ENCODE measurements around the gene DOCK4.

The DOCK4 gene

DNA sequence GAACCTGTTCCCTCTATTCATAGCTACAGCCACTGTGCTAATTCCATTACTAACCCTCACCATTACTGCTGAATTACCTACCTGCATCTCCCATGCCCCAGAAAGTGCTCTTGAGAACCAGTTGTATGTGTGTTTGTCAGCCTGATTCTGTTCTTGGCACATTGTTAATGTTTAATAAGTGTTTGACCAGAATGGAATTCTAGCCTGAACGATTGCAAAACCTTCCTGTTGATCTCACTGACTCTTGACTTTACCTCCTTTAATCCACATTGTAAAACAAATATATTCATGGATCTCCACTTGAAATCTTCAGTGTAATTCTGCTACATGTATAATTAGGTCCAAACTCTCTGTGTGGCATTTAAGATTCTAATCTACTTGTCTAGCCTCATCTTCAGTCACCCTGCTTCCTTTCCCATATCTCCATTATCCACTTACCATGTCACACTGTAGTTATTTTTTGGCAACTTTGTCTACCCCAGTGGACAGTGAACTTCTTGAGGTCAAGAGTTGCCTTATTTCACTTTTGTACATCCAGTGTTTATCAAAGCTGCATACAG is 5.2 kb upstream of the DOCK4 start:
- no peak for ATAC-seq (replicated peaks; ENCODE audit: extremely low read depth, poor library complexity, severe bottlenecking)

DNA sequence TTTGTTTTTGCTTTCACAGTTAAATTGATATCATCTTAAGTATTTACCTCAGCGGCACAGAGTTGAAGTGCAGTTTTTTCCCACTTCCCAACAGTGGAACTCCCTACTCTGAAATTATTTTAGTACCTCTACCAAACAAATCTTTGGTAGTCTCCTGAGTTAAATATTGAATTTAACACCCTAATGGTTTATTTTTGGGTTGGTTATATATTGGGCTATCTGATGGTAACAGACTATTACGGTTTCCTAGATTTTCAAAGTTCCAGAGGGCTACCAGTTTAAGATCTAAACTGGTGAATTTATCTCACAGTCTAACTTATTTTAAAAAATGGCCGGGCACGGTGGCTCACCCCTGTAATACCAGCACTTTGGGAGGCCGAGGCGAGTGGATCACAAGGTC is 1.6 kb upstream of the DOCK4 start:
- Mint-ChIP-seq H3K36me3 (ENCODE audit: insufficient read depth) (peaks cover 7% of the 10 kb centered on the region), H3K4me3 (peak overlapping the region; percentile 96), H3K27me3 (peaks cover 21% of the 10 kb centered on the region), H3K27ac (ENCODE audit: low read depth) (no peak overlapping the region), H3K4me1 (peaks cover 46% of the 10 kb centered on the region), H3K9me3 (no peaks in the 10 kb centered on the region)
- ATAC-seq (replicated peaks; ENCODE audit: extremely low read depth, poor library complexity, severe bottlenecking) (no peak), DNase-seq (ENCODE audit: low spot score in 2 of 2) (no peak)

More for the DNA sequence above, 5.2 kb upstream of the DOCK4 start:
- Mint-ChIP-seq H3K27me3 (no peaks in the 10 kb centered on the region), H3K27ac (ENCODE audit: low read depth) (no peak overlapping the region), H3K4me1 (peaks cover 34% of the 10 kb centered on the region), H3K9me3 (no peaks in the 10 kb centered on the region), H3K4me3 (no peak overlapping the region), H3K36me3 (ENCODE audit: insufficient read depth) (peaks cover 4% of the 10 kb centered on the region)
- DNase-seq (ENCODE audit: low spot score in 2 of 2): no peak

DNA sequence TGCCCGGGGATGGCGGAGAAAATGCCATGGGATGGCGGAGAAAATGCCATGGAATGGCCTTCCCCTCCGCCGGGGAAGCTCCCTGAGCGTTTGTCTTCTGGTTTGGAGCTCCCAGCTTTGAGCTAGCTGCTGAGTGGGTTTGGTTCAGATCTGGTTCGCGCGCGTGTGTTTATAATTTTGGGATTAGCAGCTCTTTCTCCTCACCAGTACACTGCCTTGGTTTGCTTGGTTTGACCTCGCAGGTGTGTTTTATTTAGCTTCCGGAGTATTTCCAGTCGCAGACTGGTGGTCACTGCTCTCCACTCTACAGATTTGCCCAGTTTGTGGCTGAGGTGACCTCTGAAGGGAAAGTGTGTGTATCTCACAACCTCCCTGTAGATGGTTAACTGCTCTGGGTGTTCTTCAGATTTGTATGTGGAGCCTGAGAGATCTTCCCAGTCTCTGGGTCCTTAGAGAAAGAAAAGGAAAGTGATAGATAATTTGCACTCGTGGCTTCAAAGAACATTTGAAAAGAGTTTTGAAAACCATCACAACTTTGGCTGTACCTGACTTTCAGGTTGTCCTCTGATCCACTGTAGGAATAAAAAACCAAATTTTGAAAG is 893 bp upstream of the DOCK4 start:
- Mint-ChIP-seq H3K4me3 (peak overlapping the region; percentile 96), H3K27ac (ENCODE audit: low read depth) (peak overlapping the region; percentile 89), H3K9me3 (no peaks in the 10 kb centered on the region), H3K27me3 (peaks cover 28% of the 10 kb centered on the region), H3K36me3 (ENCODE audit: insufficient read depth) (peaks cover 7% of the 10 kb centered on the region), H3K4me1 (peaks cover 42% of the 10 kb centered on the region)
- DNase-seq (ENCODE audit: low spot score in 2 of 2) (no peak), ATAC-seq (replicated peaks; ENCODE audit: extremely low read depth, poor library complexity, severe bottlenecking) (no peak)

DNA sequence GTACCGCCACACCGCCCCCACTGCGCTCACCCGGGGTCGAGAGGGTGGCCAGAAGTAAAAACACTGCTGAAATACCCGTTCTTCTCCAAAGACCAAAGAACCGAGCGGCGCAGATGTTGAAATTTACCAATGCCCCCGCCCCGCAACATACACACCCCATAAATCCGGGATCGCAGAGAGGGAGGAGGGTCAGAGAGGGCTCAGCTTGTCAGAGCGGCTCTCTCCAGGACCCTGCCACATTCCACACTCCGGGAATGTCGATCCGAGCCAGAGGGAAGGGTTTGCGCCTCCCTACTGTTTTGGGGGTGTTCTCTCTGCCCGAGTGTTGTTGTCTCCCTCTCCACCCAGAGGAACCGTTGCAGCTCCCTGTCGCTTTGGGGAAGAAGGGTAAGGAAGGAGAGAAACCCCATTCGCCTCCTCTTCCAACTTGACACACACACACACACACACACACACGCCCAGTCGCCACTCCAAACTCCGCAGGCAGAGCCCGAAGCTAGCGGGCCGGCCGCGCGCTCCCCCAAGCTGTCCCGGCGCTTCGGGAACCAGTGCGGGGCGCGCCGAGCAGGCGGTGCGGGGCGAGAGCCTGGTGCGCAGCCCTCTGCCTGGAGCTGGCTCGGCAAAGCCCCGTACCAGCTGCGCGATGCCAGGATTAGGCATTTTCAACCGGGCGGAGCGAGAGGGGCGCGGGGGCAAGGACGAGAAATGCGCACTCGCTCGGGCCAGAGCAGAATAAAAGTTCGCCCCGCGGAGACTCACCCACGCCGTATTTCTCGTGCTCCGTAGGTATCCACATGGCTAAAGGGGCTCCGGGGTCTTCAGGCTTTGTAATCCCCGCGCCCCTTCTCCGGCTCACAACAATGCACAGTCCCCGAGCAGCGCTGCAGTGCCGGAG is 609 bp downstream of the DOCK4 start:
- peak; percentile 22 to 33 for DNase-seq (ENCODE audit: low spot score in 2 of 2)
- Mint-ChIP-seq H3K4me3 (peak overlapping the region; percentile 96), H3K27ac (ENCODE audit: low read depth) (no peak overlapping the region), H3K4me1 (peaks cover 32% of the 10 kb centered on the region), H3K9me3 (no peaks in the 10 kb centered on the region), H3K36me3 (ENCODE audit: insufficient read depth) (peaks cover 9% of the 10 kb centered on the region), H3K27me3 (peaks cover 43% of the 10 kb centered on the region)
- ATAC-seq (replicated peaks; ENCODE audit: extremely low read depth, poor library complexity, severe bottlenecking): peak; percentile 13

DNA sequence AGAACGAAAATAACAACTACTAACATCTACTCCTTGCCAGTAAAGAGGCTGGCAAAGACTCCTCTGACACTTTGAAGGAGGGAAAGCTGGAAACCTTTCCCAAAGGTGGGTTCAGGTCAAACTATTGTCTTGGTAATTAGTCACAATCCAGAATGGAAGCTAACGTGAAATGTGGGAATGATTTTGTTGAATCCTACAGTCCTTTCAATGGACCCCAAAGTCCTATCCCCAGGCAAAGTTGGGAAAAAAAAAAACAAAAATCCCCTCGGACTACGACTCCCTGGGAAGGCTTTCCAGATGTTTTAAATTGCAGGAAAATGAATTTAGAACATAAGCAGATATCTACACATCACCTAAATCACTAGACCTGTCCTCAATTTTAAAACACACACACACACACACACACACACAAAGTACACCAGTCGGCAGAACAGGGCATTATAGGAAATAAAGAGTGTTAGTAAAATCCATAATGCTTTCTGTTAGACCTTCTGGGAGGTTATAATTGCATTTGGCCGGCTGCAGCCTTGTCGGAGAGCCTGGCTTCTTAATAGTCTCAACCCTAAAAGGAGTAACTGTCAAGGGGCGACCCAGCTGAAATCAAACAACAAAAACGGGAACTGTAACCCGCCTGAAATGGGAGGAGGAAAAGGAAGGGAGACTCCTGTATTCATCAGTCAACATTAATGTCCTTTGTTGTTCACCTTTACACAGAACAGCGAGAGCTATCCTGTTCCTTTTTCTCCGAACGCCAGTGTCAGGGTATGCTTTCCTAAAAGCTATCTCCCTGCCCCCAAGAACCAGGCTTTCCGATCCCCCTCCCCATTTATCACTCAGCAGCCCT is 1.5 kb downstream of the DOCK4 start:
- Mint-ChIP-seq H3K9me3 (no peaks in the 10 kb centered on the region), H3K4me1 (peaks cover 32% of the 10 kb centered on the region), H3K27me3 (peaks cover 51% of the 10 kb centered on the region), H3K4me3 (peak overlapping the region; percentile 96), H3K27ac (ENCODE audit: low read depth) (no peak overlapping the region), H3K36me3 (ENCODE audit: insufficient read depth) (peaks cover 9% of the 10 kb centered on the region)
- DNase-seq (ENCODE audit: low spot score in 2 of 2) (no peak), ATAC-seq (replicated peaks; ENCODE audit: extremely low read depth, poor library complexity, severe bottlenecking) (no peak)

DNA sequence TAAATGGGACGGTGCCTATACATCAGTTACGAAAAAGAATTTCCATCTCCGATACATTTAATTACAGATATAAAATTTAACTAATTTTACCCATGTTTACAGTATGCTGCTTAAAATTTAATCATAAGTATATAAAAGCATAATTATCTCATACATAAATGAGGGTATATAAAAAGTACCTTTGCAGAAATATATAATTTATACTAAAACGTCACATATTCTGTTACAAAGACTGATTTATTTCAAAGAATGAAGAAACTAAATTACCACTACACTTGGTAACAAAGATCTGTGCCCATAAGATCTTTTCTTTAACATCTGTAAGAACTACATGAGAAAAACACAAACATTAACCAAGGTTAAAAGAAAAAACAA is 2.8 kb downstream of the DOCK4 start:
- Mint-ChIP-seq H3K36me3 (ENCODE audit: insufficient read depth) (peaks cover 9% of the 10 kb centered on the region), H3K4me3 (no peak overlapping the region), H3K27ac (ENCODE audit: low read depth) (no peak overlapping the region), H3K4me1 (peaks cover 32% of the 10 kb centered on the region), H3K27me3 (peaks cover 63% of the 10 kb centered on the region), H3K9me3 (no peaks in the 10 kb centered on the region)
- DNase-seq (ENCODE audit: low spot score in 2 of 2): no peak
- ATAC-seq (replicated peaks; ENCODE audit: extremely low read depth, poor library complexity, severe bottlenecking): no peak

DNA sequence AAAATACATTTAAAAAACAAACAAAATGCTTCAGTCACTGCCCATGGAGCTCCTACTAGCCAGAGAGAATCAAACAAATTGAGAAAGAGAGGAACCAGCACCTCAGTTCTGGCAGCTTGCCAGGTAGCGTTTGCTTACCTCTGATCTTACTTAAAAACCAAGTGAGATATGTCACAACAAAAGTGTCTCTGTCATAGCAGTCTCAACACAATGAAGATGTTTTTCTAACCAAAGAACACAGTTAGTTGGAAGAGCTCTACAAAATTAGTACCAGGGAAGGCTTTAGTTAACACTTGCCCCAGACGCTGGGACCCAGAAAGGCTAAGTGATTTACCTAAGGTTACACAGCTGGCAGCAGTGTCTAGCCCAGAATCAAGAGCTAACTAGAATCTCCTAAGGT is 3.4 kb downstream of the DOCK4 start:
- DNase-seq (ENCODE audit: low spot score in 2 of 2) (no peak), ATAC-seq (replicated peaks; ENCODE audit: extremely low read depth, poor library complexity, severe bottlenecking) (no peak)
- Mint-ChIP-seq H3K27ac (ENCODE audit: low read depth) (no peak overlapping the region), H3K36me3 (ENCODE audit: insufficient read depth) (peaks cover 9% of the 10 kb centered on the region), H3K4me3 (no peak overlapping the region), H3K4me1 (peaks cover 32% of the 10 kb centered on the region), H3K9me3 (no peaks in the 10 kb centered on the region), H3K27me3 (peaks cover 69% of the 10 kb centered on the region)

DNA sequence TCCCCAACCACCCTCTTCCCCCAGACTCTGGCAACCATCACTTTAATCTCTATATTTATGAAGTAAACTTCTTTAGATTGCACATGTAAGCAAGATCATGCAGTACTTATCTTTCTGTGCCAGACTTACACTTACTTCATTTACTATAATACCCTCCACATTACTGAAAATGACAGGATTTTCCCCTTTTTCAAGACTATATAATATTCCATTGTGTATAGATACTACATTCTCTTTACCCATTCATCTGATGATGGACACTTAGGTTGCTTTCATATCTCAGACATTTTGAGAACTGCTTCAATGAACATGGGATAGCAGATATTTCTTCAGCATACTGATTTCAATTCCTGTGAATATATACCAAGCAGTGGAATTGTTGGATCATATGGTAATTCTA is 4.4 kb downstream of the DOCK4 start:
- H3K4me3 Mint-ChIP-seq: no peak overlapping the region
- no peak overlapping the region for H3K27ac Mint-ChIP-seq (ENCODE audit: low read depth)
- no peaks in the 10 kb centered on the region for H3K9me3 Mint-ChIP-seq
- no peak for DNase-seq (ENCODE audit: low spot score in 2 of 2)
- H3K27me3 Mint-ChIP-seq: peaks cover 79% of the 10 kb centered on the region
- H3K4me1 Mint-ChIP-seq: peaks cover 26% of the 10 kb centered on the region
- peaks cover 7% of the 10 kb centered on the region for H3K36me3 Mint-ChIP-seq (ENCODE audit: insufficient read depth)
- ATAC-seq (replicated peaks; ENCODE audit: extremely low read depth, poor library complexity, severe bottlenecking): no peak

DNA sequence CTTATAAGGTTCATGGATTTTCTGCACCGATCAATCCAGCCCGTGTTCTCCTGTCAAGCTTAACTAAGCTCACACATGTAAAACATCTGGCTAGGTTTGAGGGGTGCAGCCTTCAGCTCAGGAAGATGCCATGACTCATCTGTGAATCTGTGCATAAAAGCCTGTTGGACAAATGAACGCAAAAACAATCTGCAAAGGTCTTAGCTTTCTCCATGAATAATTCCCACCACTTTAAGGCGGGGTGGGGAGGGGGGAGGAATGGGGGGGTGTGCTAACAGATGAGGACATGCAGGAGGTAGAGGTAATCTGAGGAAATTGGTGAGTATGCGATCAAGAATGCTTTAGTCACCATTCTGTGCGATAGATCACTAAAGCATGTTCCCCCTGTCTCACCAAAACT is 4.8 kb downstream of the DOCK4 start:
- ATAC-seq (replicated peaks; ENCODE audit: extremely low read depth, poor library complexity, severe bottlenecking): no peak
- Mint-ChIP-seq H3K9me3 (no peaks in the 10 kb centered on the region), H3K4me3 (no peak overlapping the region), H3K4me1 (peaks cover 23% of the 10 kb centered on the region), H3K36me3 (ENCODE audit: insufficient read depth) (peaks cover 5% of the 10 kb centered on the region), H3K27me3 (peaks cover 83% of the 10 kb centered on the region), H3K27ac (ENCODE audit: low read depth) (no peak overlapping the region)
- no peak for DNase-seq (ENCODE audit: low spot score in 2 of 2)

DNA sequence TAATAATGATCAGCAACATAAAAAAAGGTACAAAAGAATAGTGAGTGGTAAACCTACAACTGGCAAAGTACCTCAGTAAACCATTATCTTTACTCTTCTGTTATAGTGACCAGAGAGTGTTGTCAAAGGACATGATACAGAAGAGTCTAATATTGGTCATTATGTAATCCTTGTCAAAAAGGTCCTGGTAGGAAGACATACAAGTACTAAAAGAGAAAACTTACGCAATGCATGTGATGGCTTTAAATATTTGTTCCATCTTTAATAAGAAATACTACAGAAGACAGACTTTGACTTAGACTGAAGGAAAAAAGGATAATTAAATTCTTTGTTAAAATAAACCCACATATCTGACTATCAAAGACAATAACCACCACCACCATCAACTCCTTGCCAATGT is 6.5 kb downstream of the DOCK4 start:
- ATAC-seq (replicated peaks; ENCODE audit: extremely low read depth, poor library complexity, severe bottlenecking) (no peak), DNase-seq (ENCODE audit: low spot score in 2 of 2) (no peak)
- H3K27me3 Mint-ChIP-seq: peaks cover 97% of the 10 kb centered on the region
- no peak overlapping the region for H3K4me3 Mint-ChIP-seq
- no peaks in the 10 kb centered on the region for H3K9me3 Mint-ChIP-seq
- H3K36me3 Mint-ChIP-seq (ENCODE audit: insufficient read depth): peaks cover 4% of the 10 kb centered on the region
- H3K27ac Mint-ChIP-seq (ENCODE audit: low read depth): no peak overlapping the region
- peaks cover 11% of the 10 kb centered on the region for H3K4me1 Mint-ChIP-seq

DNA sequence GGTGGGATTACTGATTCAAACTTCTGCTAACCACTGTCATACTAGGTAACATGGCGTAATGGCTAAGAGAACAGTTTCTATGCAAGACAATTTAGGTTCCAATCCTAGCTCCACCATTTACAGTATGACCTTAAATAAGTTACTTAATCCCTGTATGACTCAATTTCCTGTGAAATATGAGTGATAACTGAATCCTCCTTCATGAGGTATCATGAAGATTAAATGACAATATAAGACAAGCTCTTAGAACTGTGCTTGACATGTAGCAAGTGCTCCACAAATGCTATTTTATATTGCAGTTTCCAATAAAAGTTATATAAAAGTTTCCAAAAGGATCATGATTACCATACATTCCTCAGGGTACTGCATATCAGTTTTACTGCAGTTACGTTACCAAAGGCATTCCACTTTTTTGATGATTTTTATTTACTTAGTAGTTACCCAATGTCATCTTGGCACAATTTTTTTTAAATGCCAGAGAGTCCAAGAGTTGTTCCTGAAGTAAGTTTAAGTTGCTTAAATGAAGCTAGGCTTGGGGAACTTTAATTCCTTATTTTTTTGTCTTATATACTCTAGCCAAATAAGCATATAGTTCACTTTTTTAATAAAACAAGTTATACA is 7.1 kb downstream of the DOCK4 start:
- peaks cover 93% of the 10 kb centered on the region for H3K27me3 Mint-ChIP-seq
- no peak overlapping the region for H3K27ac Mint-ChIP-seq (ENCODE audit: low read depth)
- no peaks in the 10 kb centered on the region for H3K9me3 Mint-ChIP-seq
- no peak overlapping the region for H3K4me3 Mint-ChIP-seq
- ATAC-seq (replicated peaks; ENCODE audit: extremely low read depth, poor library complexity, severe bottlenecking) (no peak), DNase-seq (ENCODE audit: low spot score in 2 of 2) (no peak)
- H3K36me3 Mint-ChIP-seq (ENCODE audit: insufficient read depth): peaks cover 4% of the 10 kb centered on the region
- peaks cover 6% of the 10 kb centered on the region for H3K4me1 Mint-ChIP-seq

DNA sequence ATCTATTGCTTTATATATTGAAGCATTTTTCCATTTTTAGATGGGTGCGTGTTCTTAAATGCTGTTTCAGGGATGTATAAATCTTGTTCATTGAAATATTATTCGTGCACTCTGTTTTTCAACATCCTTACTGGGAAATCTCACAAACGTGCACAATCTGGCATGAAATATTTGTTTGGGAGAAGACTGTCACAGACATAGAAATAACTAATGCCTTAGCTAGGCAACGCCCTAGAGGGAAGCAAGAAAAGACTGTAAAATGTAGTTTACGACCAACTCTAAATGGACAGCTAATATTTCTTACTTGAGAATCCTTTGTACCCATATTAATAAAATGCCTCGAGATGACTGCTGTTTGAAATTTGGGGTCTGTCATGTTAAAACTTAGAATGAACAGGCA is 8.9 kb downstream of the DOCK4 start:
- ATAC-seq (replicated peaks; ENCODE audit: extremely low read depth, poor library complexity, severe bottlenecking): no peak
- H3K36me3 Mint-ChIP-seq (ENCODE audit: insufficient read depth): peaks cover 4% of the 10 kb centered on the region
- no peaks in the 10 kb centered on the region for H3K4me1 Mint-ChIP-seq
- no peak overlapping the region for H3K4me3 Mint-ChIP-seq
- DNase-seq (ENCODE audit: low spot score in 2 of 2): no peak
- H3K27ac Mint-ChIP-seq (ENCODE audit: low read depth): no peak overlapping the region
- peaks cover 93% of the 10 kb centered on the region for H3K27me3 Mint-ChIP-seq
- no peaks in the 10 kb centered on the region for H3K9me3 Mint-ChIP-seq
